Activated CD4-positive, alpha-beta T cell treated with anti-CD3 and anti-CD28 coated beads for 36 hours (primary cell): ENCODE measurements around the gene STRA8. TPM values are rescaled to one million over a fixed set of nuclear protein-coding genes. Genes with fewer than 3 reads are reported as not detected.

ENCODE experiments used
- ATAC-seq: fragments of 200-7000 bp; cut with Tn5 transposase; one replicate; pipeline ENCODE4 v1.10.0; 2021; ENCODE audit warnings: mild to moderate bottlenecking, moderate library complexity
- CTCF ChIA-PET: fragments of 350-600 bp; sonication (Branson Sonifier 250); formaldehyde crosslinking; loops from one replicate; lab custom pipeline; 2021; ENCODE audit warnings: antibody characterized with exemption; lab: Charles Lee
- POLR2A ChIA-PET: fragments of 350-600 bp; sonication (Branson Sonifier 250); formaldehyde crosslinking; loops from one replicate; lab custom pipeline; 2021; ENCODE audit warnings: antibody characterized with exemption, inconsistent platforms; lab: Charles Lee
- DNase-seq: peaks from one replicate; pipeline ENCODE4 v3.0.0-alpha.2; 2020
- H3K27ac Mint-ChIP-seq: one replicate; pipeline ENCODE4 v1.8.0; 2021; ENCODE audit warnings: mixed read lengths
- H3K27me3 Mint-ChIP-seq: one replicate; pipeline ENCODE4 v1.8.0; 2021; ENCODE audit warnings: mixed read lengths
- H3K36me3 Mint-ChIP-seq: one replicate; pipeline ENCODE4 v1.8.0; 2021; ENCODE audit warnings: low read depth, mixed read lengths
- H3K4me1 Mint-ChIP-seq: one replicate; pipeline ENCODE4 v1.8.0; 2021; ENCODE audit warnings: mixed read lengths
- H3K4me3 Mint-ChIP-seq: one replicate; pipeline ENCODE4 v1.8.0; 2021; ENCODE audit warnings: mild to moderate bottlenecking, moderate library complexity, mixed read lengths
- H3K9me3 Mint-ChIP-seq: one replicate; pipeline ENCODE4 v1.8.0; 2021; ENCODE audit warnings: low read depth, mixed read lengths
- intact Hi-C, 2 experiments: fragments of 100-400 bp; cut with DNase I in 1 of 2; cut with micrococcal nuclease in 1 of 2; formaldehyde crosslinking; loops; one replicate each; pipeline versions ENCODE4 v1.14.2 to v1.15.1; 2022 to 2024; cut with DNase I, micrococcal nuclease
- total RNA-seq, 2 experiments: library from RNA; stranded (reverse); gene quantifications; one replicate each; pipeline ENCODE4 v1.2.3, GENCODE V29; 2021

STRA8 gene
- total RNA-seq, 2 experiments from 2014 or later, result not detected

DNA sequence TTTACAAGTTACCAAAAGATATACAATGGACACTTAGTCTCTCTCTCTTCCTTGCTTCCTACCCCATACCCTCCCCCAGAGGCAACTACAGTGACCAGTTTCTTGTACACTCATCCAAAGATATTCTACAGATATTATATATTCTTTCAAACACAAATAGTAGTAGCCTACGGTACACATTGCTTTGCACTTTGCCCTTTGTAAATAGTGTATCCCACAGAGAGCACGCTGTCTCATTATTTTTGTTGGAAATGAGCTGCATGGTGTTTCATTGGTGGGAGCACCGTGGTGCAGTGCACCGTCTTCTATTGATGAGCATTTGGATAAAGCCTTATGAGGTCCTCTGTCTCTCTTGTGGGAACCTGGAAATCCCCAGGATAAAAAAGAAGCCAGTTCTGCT lies 24.2 kb downstream of the STRA8 start:
- Mint-ChIP-seq H3K36me3 (no peaks in the 10 kb centered on the region), H3K4me3 (no peak overlapping the region), H3K27ac (no peak overlapping the region), H3K9me3 (peaks cover 2% of the 10 kb centered on the region), H3K27me3 (peaks cover 2% of the 10 kb centered on the region), H3K4me1 (no peaks in the 10 kb centered on the region)
- CTCF ChIA-PET, result interaction anchor here (1.1 kb wide), 1 partner anchor 126 kb away, joined by 3 read pairs; no protein-coding TSS in a partner anchor
- ATAC-seq, result no peak
- POLR2A ChIA-PET, result no interaction called here
- no peak for DNase-seq
- intact Hi-C loops, result no loop called here

DNA sequence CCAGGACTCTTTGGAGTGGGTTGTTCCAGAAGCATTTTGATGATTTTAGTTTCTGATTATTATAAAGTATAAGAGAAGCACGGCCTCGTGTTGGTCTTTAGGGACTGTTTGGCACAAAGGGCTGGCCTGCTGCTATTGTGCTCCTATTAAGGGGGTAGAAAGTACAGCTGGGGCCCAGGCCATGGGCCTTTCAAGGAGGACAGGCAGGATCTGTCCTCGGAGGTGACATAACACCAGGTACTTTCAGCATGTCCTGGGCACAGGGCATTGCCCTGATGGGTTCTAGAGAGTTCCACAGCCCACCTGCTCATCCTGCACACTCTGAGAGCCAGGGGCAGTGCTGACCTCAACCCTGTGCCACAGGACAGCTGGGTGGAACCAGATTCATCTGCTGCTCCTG lies 24.9 kb downstream of the STRA8 start:
- ATAC-seq, result no peak
- POLR2A ChIA-PET, result no interaction called here
- CTCF ChIA-PET, result interaction anchor here (1.0 kb wide), 1 partner anchor 17 kb away, joined by 3 read pairs; no protein-coding TSS in a partner anchor

DNA sequence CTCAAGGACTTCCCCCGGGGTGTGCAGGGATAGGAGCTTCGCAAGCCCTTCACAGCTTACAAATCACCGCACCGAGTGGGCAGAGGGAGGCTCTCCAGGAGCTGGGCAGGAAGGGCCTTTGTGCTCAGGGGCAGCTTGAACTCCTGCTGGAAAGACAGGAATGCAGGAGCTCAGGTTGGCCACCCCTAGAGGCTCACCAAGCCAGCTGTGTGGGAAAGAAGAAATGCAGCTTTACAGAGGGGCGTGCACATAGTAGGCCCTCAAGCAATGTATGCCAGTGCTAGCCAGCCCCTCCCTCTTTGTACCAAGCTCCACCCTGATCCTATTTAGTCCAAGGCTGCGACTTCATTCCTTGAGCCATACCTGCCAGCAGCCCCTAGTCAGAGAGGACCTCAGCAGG lies 26.1 kb downstream of the STRA8 start:
- ChIA-PET POLR2A (no interaction called here), CTCF (no interaction called here)
- Mint-ChIP-seq H3K27me3 (peaks cover 3% of the 10 kb centered on the region), H3K4me1 (no peaks in the 10 kb centered on the region), H3K4me3 (no peak overlapping the region), H3K9me3 (peaks cover 3% of the 10 kb centered on the region), H3K27ac (no peak overlapping the region), H3K36me3 (no peaks in the 10 kb centered on the region)
- no peak for ATAC-seq
- DNase-seq, result no peak
- intact Hi-C loops, result no loop called here

More for the DNA sequence above, 24.9 kb downstream of the STRA8 start:
- H3K4me1 Mint-ChIP-seq, result no peaks in the 10 kb centered on the region
- intact Hi-C loops, result no loop called here
- no peak overlapping the region for H3K27ac Mint-ChIP-seq
- no peaks in the 10 kb centered on the region for H3K36me3 Mint-ChIP-seq
- no peak for DNase-seq
- H3K9me3 Mint-ChIP-seq, result peaks cover 3% of the 10 kb centered on the region
- H3K27me3 Mint-ChIP-seq, result peaks cover 3% of the 10 kb centered on the region
- no peak overlapping the region for H3K4me3 Mint-ChIP-seq

DNA sequence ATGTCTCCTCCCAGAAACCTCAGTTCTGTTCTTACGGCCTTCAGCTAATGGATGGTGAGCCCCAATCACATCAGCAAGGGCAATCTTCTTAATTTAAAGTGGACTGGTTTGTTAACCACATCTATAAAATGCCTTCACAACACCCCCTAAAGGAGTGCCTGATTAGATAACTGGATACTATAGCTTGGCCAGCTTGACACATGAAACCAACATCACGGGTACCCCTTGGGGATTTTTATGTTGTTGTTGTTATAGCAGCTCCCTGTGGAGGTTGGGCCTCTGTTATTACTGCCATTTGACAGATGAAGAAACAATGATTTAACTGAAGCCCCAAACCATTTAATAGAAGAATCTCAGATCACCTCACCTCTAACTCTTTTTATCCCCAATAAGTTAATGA lies 26.8 kb downstream of the STRA8 start:
- ATAC-seq, result no peak
- Mint-ChIP-seq H3K27ac (no peak overlapping the region), H3K27me3 (peaks cover 3% of the 10 kb centered on the region), H3K4me1 (no peaks in the 10 kb centered on the region), H3K36me3 (no peaks in the 10 kb centered on the region), H3K9me3 (peaks cover 6% of the 10 kb centered on the region), H3K4me3 (no peak overlapping the region)
- DNase-seq, result no peak
- ChIA-PET CTCF (interaction anchor here (0.6 to 0.8 kb wide), 3 partner anchors 20 to 75 kb away, joined by 3 read pairs; no protein-coding TSS in a partner anchor), POLR2A (no interaction called here)
- intact Hi-C loops, result no loop called here

DNA sequence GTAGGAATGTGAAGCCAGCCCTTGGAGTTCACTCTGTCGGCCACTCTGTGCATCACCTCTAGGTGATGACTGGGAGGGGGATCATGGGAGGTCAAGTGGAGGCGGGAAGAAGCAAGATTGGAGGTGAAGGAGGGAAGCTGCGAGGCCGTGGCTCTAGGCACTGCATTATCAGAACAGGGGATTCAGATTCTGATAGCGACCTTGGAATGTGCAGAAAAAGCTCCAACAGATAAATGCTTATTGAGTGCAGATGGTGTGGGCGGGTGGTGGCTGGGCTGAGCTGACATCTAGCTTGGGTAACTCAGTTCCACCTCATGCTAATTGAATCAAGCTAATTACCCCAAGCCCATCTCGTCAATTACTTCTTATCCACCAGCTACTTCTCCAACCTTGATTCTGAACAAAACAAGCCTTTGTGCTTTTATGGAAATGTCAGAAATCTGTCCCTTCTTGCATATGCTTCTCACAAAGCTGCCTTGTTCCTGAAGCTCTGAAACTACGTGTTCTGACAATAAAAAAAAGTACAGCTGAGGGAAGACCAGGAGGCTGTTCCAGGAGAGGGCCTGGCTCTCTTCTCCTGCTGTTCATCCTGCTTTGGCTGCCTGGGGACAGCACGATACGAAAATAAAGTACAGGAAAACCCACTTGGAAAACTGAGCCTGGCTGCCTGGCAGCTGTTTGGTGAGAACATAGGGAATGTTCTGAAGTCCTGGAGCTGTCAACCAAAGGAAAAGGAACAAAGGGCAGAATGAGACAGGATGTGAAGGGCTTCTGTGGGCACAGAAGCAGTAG lies 27.5 kb downstream of the STRA8 start:
- intact Hi-C loops, result no loop called here
- no peak overlapping the region for H3K27ac Mint-ChIP-seq
- no peak for DNase-seq
- H3K4me1 Mint-ChIP-seq, result no peaks in the 10 kb centered on the region
- POLR2A ChIA-PET, result no interaction called here
- ATAC-seq, result no peak
- peaks cover 3% of the 10 kb centered on the region for H3K27me3 Mint-ChIP-seq
- no peak overlapping the region for H3K4me3 Mint-ChIP-seq
- CTCF ChIA-PET, result interaction anchor here (0.6 to 1.3 kb wide), 4 partner anchors 13 to 75 kb away, joined by 3 to 4 read pairs (median 3); no protein-coding TSS in a partner anchor
- peaks cover 6% of the 10 kb centered on the region for H3K9me3 Mint-ChIP-seq
- H3K36me3 Mint-ChIP-seq, result no peaks in the 10 kb centered on the region

DNA sequence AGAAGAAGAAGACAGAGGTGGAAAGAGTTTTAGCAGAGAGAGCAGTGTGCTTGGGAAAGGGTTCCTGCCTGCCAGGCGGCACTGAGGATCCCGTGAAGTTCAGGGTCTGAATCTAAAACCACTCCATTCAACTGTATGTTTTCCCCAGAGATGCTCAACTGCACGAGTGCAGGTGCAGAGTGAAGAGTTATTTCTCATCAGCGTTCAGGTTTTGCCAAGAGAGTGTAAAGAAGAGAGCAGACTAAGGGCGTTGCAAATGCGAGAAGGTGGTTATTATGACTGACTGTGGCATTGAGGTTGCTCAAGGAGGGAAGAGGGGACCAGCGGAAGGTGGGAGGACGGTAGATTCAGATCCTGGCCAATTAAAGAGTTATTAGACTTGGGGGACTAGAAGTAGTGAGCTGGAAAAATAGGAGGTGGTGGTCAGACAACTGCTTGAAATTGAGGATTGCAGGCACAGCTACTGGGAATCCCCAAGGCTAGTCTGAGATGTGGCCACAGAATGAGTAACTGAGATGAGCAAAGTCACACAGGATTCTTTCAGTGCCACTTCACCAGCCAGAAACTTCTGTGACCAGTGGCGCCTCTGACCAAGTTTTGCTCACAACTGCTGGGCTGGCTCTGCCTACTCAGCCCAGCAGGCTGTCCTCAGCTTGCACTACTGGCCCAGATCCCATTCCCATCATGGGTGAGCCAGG lies 29.1 kb downstream of the STRA8 start:
- no peak for DNase-seq
- H3K4me3 Mint-ChIP-seq, result no peak overlapping the region
- intact Hi-C loops, result no loop called here
- POLR2A ChIA-PET, result no interaction called here
- H3K27me3 Mint-ChIP-seq, result peaks cover 3% of the 10 kb centered on the region
- H3K36me3 Mint-ChIP-seq, result no peaks in the 10 kb centered on the region
- CTCF ChIA-PET, result no interaction called here
- no peak for ATAC-seq
- no peaks in the 10 kb centered on the region for H3K4me1 Mint-ChIP-seq
- H3K9me3 Mint-ChIP-seq, result peaks cover 6% of the 10 kb centered on the region
- no peak overlapping the region for H3K27ac Mint-ChIP-seq

DNA sequence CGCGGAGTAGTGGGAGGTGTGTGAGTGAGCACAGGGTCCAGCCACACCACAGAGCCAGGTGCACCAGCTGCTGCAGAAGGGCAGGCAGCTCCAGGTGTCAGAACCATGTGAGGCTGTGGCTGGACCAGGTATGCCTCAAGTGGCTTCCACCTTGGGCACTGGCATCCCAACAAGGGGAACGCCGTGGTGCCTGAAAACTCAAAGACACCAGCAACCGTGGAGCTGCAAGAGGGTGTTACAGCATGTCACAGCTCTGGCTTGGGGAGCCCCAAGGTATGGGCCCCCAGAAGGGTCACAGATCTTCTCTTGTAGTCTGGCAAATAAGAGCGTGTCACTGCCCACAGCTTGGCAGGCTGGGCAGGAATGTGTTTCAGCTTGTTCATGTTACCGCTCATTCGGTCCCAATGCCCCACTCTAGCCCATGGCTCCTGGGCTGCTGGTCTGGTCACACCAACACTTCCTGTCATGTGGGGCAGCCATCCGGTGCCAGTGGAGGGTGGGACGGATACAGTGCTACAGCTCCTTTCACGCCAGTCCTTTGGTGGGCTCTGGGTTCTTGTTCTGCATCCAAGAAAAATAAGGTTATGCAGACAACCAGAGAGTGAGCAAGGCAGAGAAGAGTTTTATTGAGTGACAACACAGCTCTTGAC lies 29.8 kb downstream of the STRA8 start:
- intact Hi-C loops, result no loop called here
- H3K27ac Mint-ChIP-seq, result no peak overlapping the region
- ChIA-PET POLR2A (no interaction called here), CTCF (interaction anchor here (0.7 to 2.9 kb wide), 3 partner anchors 17 to 549 kb away, joined by 3 to 9 read pairs (median 5); no protein-coding TSS in a partner anchor)
- DNase-seq, result no peak
- H3K36me3 Mint-ChIP-seq, result no peaks in the 10 kb centered on the region
- peaks cover 7% of the 10 kb centered on the region for H3K27me3 Mint-ChIP-seq
- no peak overlapping the region for H3K4me3 Mint-ChIP-seq
- no peaks in the 10 kb centered on the region for H3K4me1 Mint-ChIP-seq
- ATAC-seq, result no peak
- H3K9me3 Mint-ChIP-seq, result peaks cover 6% of the 10 kb centered on the region

DNA sequence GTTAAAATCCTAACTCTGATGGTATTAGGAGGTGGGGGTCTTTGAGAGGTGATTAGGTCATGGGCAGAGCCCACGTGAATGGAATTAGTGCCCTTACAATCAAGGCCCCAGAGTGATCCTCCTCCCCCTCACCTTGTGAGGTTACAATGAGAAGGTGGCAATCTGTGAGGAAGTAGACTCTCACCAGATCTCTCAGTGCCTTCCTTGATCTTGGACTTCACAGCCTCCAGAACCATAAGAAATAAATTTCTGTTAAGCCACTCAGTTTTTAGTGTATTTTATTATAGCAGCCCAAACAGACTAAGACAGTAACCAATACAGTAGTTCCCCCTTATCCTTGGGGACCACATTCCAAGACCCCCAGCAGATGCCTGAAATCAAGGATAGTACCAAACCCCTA lies 32.0 kb downstream of the STRA8 start:
- Mint-ChIP-seq H3K27ac (no peak overlapping the region), H3K27me3 (peaks cover 12% of the 10 kb centered on the region), H3K9me3 (peaks cover 6% of the 10 kb centered on the region), H3K4me1 (no peaks in the 10 kb centered on the region), H3K4me3 (no peak overlapping the region), H3K36me3 (no peaks in the 10 kb centered on the region)
- intact Hi-C loops, result no loop called here
- no peak for DNase-seq
- CTCF ChIA-PET, result interaction anchor here (0.6 to 2.9 kb wide), 3 partner anchors 8 to 589 kb away, joined by 3 to 9 read pairs (median 8); no protein-coding TSS in a partner anchor
- POLR2A ChIA-PET, result no interaction called here
- no peak for ATAC-seq

DNA sequence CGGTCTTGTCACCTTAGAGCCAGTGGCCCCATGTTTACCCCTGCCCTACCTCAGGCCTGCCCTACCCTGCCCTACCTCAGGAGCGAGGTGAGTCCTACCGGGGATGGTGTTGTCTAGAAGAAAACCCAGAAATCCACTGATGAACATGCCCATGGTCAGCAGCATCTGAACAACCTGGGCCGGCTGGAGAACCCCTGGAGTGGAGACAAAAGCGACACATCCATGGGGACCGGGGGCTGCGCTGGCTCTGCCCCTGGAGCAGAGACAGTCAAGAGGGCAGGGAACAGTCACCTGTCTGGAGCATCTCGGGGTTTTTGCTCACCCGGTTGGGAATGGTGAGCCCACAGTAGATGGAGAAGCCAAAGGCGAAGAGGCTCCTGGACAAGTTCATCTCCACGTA lies 36.3 kb downstream of the STRA8 start:
- peaks cover 2% of the 10 kb centered on the region for H3K9me3 Mint-ChIP-seq
- peaks cover 11% of the 10 kb centered on the region for H3K27me3 Mint-ChIP-seq
- H3K36me3 Mint-ChIP-seq, result no peaks in the 10 kb centered on the region
- CTCF ChIA-PET, result interaction anchor here (0.8 kb wide), 1 partner anchor 349 kb away, joined by 5 read pairs; no protein-coding TSS in a partner anchor
- no peak for ATAC-seq
- DNase-seq, result no peak
- POLR2A ChIA-PET, result no interaction called here
- intact Hi-C loops, result no loop called here
- H3K4me3 Mint-ChIP-seq, result no peak overlapping the region
- H3K27ac Mint-ChIP-seq, result no peak overlapping the region
- H3K4me1 Mint-ChIP-seq, result no peaks in the 10 kb centered on the region

DNA sequence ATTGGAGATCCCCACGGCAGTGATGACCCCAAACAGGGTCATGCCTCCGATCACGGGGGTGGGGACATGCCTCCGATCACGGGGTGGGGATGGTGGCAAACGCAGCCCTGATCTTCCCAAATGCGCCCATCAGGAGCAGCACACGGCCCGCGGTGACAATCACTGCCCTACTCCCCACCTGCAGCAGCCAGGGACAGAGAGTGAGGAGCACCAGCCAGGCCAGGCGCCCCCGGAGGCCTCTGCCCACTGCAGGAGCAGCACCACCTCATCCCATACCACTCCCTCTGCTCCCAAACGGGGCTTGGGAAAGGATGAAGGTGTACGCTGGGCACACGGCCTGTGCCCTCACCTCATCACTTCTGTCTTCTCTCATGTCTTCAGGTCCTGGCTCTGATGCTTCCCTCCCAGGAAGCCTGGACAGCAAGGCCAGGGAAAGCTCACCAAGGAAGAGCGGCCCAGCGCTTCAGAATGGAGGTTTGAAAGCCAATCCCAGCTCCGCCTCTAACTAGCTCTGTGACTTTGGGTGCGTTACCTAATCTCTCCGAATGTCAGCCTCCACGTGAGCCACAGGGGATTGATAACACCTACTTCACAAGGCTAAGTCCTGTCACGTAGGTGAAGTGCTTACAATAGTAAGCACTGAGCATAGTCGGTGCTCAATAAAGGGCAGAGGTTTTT lies 37.1 kb downstream of the STRA8 start:
- CTCF ChIA-PET, result interaction anchor here (0.6 kb wide), 1 partner anchor 10 kb away, joined by 3 read pairs; no protein-coding TSS in a partner anchor
- no peak overlapping the region for H3K27ac Mint-ChIP-seq
- no peak overlapping the region for H3K4me3 Mint-ChIP-seq
- H3K9me3 Mint-ChIP-seq, result no peaks in the 10 kb centered on the region
- H3K27me3 Mint-ChIP-seq, result peaks cover 11% of the 10 kb centered on the region
- POLR2A ChIA-PET, result no interaction called here
- H3K36me3 Mint-ChIP-seq, result no peaks in the 10 kb centered on the region
- intact Hi-C loops, result no loop called here
- H3K4me1 Mint-ChIP-seq, result no peaks in the 10 kb centered on the region
- ATAC-seq, result no peak
- DNase-seq, result no peak

DNA sequence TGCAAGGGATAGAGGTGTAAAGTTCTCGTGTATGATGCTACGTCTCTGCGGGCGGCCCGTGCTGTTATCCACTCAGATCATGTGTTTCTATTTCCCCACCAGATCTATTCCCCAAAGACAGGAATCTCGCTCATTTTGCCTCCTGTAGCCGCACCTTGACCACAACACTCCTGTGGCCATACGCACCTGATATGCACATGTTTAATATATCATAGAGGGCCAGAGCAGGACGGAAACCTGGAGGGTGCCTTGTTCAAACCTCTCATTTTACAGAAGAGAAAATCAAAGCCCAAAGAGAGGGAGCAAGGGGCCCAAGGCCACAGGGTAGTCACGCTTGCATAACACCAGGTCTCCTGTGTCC lies 37.6 kb downstream of the STRA8 start:
- Mint-ChIP-seq H3K9me3 (no peaks in the 10 kb centered on the region), H3K27me3 (peaks cover 11% of the 10 kb centered on the region), H3K27ac (no peak overlapping the region), H3K36me3 (no peaks in the 10 kb centered on the region), H3K4me3 (no peak overlapping the region), H3K4me1 (no peaks in the 10 kb centered on the region)
- DNase-seq, result no peak
- ATAC-seq, result no peak
- intact Hi-C loops, result no loop called here
- CTCF ChIA-PET, result interaction anchor here (0.6 kb wide), 1 partner anchor 9 kb away, joined by 3 read pairs; no protein-coding TSS in a partner anchor
- POLR2A ChIA-PET, result no interaction called here
